ENCODE results near the gene SGIP1.

DNA sequence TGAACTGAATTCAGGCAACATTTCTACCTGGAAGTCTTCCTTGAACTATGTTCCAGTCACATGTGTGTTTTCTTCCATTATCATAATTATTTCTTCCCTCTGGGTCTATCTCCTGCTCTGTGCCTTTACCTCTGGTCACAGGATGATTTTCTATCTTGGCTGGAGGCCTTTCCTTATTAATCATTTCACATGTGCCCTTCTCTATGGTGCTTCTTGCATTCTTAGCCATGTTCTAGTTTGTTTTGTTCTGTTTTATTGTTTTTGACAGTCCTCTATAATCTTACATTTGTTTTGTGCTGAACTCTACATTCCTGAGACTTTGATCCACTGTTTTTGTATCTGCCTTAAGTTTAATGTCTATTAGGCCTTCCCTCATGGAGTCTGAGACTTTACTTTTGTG lies 51.0 kb downstream of the SGIP1 start:
- TF ChIP-seq, protein P1, sequence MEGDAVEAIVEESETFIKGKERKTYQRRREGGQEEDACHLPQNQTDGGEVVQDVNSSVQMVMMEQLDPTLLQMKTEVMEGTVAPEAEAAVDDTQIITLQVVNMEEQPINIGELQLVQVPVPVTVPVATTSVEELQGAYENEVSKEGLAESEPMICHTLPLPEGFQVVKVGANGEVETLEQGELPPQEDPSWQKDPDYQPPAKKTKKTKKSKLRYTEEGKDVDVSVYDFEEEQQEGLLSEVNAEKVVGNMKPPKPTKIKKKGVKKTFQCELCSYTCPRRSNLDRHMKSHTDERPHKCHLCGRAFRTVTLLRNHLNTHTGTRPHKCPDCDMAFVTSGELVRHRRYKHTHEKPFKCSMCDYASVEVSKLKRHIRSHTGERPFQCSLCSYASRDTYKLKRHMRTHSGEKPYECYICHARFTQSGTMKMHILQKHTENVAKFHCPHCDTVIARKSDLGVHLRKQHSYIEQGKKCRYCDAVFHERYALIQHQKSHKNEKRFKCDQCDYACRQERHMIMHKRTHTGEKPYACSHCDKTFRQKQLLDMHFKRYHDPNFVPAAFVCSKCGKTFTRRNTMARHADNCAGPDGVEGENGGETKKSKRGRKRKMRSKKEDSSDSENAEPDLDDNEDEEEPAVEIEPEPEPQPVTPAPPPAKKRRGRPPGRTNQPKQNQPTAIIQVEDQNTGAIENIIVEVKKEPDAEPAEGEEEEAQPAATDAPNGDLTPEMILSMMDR (IDR thresholded peaks at IDR 0.05): no peak
- TF ChIP-seq POLR2A (IDR thresholded peaks at IDR 0.05) (no peak), EP300 (IDR thresholded peaks at IDR 0.05) (no peak)
